OCI-LY7 (cell line): ENCODE measurements around the gene MSRB1. TPM values are rescaled to one million over a fixed set of nuclear protein-coding genes. Genes with fewer than 3 reads are reported as not detected.
A peak's percentile ranks its signal among the peaks of the same experiment; 100 is the strongest.
"Not testable (repeated sequence)": the region's sequence is repeated elsewhere in the genome, so short reads cannot be mapped to it uniquely, and the experiment has no call there.

ENCODE experiments used
- BruUV-seq: library from RNA; stranded (reverse); fragments of 400-500 nt; replicated peaks from 2 replicates; lab custom pipeline; 2021; lab: Mats Ljungman, UMichigan
- CTCF ChIA-PET: fragments of 300-600 bp; sonication (Branson Sonifier 250); formaldehyde crosslinking; loops from one replicate; lab custom pipeline; 2022; ENCODE audit warnings: antibody characterized with exemption; ENCODE audit not compliant: unreplicated experiment; lab: Charles Lee
- POLR2A ChIA-PET: fragments of 300-600 bp; sonication (Branson Sonifier 250); formaldehyde crosslinking; loops from one replicate; lab custom pipeline; 2022; ENCODE audit warnings: antibody characterized with exemption; lab: Charles Lee
- DNase-seq: peaks from one replicate; pipeline ENCODE4 v3.0.0-alpha.2; 2015; ENCODE audit warnings: low spot score
- H2AFZ ChIP-seq: fragments of 200-600 bp; sonication (generic), shearing (Covaris generic); 2 replicates; pipeline ENCODE4 v1.6.1; 2014; ENCODE audit warnings: mild to moderate bottlenecking, antibody characterized with exemption, low read length, moderate library complexity
- H3K27ac ChIP-seq: fragments of 200-600 bp; sonication (generic); 2 replicates; pipeline ENCODE4 v1.5.1; 2014; ENCODE audit warnings: mixed run types, low read depth, mild to moderate bottlenecking, moderate library complexity, low read length, inconsistent platforms; ENCODE audit not compliant: poor library complexity, severe bottlenecking
- H3K36me3 ChIP-seq: fragments of 200-600 bp; sonication (generic); 2 replicates; pipeline ENCODE4 v1.6.1; 2014; ENCODE audit warnings: mild to moderate bottlenecking, antibody characterized with exemption, low read length, moderate library complexity, mixed read lengths; ENCODE audit not compliant: insufficient read depth
- H3K4me1 ChIP-seq: fragments of 200-600 bp; sonication (generic); 2 replicates; pipeline ENCODE4 v1.5.1; 2014; ENCODE audit warnings: mild to moderate bottlenecking, low read length; ENCODE audit not compliant: insufficient read depth, poor library complexity, severe bottlenecking
- H3K4me2 ChIP-seq: fragments of 200-600 bp; sonication (generic); 2 replicates; pipeline ENCODE4 v1.6.1; 2014; ENCODE audit warnings: mild to moderate bottlenecking, low read length
- H3K4me3 ChIP-seq: fragments of 200-600 bp; sonication (generic); 2 replicates; pipeline ENCODE4 v1.5.1; 2014; ENCODE audit warnings: mild to moderate bottlenecking, low read depth, low read length; ENCODE audit not compliant: poor library complexity, severe bottlenecking
- H3K79me2 ChIP-seq: fragments of 200-600 bp; sonication (generic); 2 replicates; pipeline ENCODE4 v1.6.1; 2016; ENCODE audit warnings: low read depth, mild to moderate bottlenecking, low read length, moderate library complexity, mixed read lengths; ENCODE audit not compliant: insufficient read depth
- H3K9me2 ChIP-seq: fragments of 200-600 bp; sonication (generic); 2 replicates; pipeline ENCODE4 v1.6.1; 2016; ENCODE audit warnings: mild to moderate bottlenecking, low read length, mixed read lengths; ENCODE audit not compliant: insufficient read depth
- H3K9me3 ChIP-seq: fragments of 200-600 bp; sonication (generic); 2 replicates; pipeline ENCODE4 v1.6.1; 2014; ENCODE audit warnings: mild to moderate bottlenecking, mixed run types, low read length, mixed read lengths
- H4K20me1 ChIP-seq: fragments of 200-600 bp; sonication (generic); 2 replicates; pipeline ENCODE4 v1.6.1; 2014; ENCODE audit warnings: mild to moderate bottlenecking, antibody characterized with exemption, low read length, moderate library complexity, mixed read lengths; ENCODE audit not compliant: insufficient read depth
- CTCF ChIP-seq: fragments of 200-600 bp; sonication (generic); conservative IDR thresholded peaks from 2 replicates; pipeline ENCODE4 v1.5.1; 2014; ENCODE audit warnings: mild to moderate bottlenecking, antibody characterized with exemption, low read length, moderate library complexity, mixed read lengths
- EZH2phosphoT487 ChIP-seq: fragments of 200-600 bp; sonication (generic); IDR thresholded peaks from 2 replicates; pipeline ENCODE4 v1.6.1; 2018; ENCODE audit warnings: low read depth, borderline replicate concordance, mild to moderate bottlenecking, mixed run types, antibody characterized with exemption, low read length, moderate library complexity, mixed read lengths
- intact Hi-C: fragments of 100-400 bp; cut with micrococcal nuclease; formaldehyde crosslinking; loops from one replicate; pipeline ENCODE4 v1.10.0; 2022; ENCODE audit not compliant: unreplicated experiment
- total RNA-seq, 2 experiments: library from RNA; depleted of rRNA in 1 of 2; stranded (reverse); fragments of >200 nt in 1 of 2; shearing (Covaris generic) in 1 of 2; gene quantifications; 2 replicates each; pipeline ENCODE4 v1.2.3, GENCODE V29; 2014 to 2022

Gene MSRB1
- total RNA-seq, 2 experiments from 2014 or later: 9.0 to 17.6 TPM

GRCh38 chr16:1964506-1965395 is 21.8 kb upstream of the MSRB1 start, which contains the start of gene RPS2:
TSS of gene RPS2 (minus strand) at chr16:1964826. CDS start at chr16:1964625, 201 bp downstream.
- no TSS peak for BruUV-seq
- ChIA-PET CTCF (interaction anchor here (0.6 kb wide), 1 partner anchor 58 kb away, joined by 3 read pairs; no protein-coding TSS in a partner anchor), POLR2A (interaction anchor here (0.6 to 1.6 kb wide), 8 partner anchors 21 to 1384 kb away, joined by 3 to 11 read pairs (median 5); partner anchors contain the start of genes MSRB1, NUBP2, SPSB3 and SYNGR3)
- peak; percentile 99 for DNase-seq
- intact Hi-C loops: loop anchor here (2.0 kb wide), 1 partner anchor 28 kb away; no protein-coding TSS in a partner anchor
- peak within 1 kb of the TSS; percentile 96 for H3K4me2 ChIP-seq
- H3K9me3 ChIP-seq: no peaks in the 10 kb centered on the region
- peak within 1 kb of the TSS; percentile 6; the same call in 1 of the 2 replicates for H2AFZ ChIP-seq
- peak within 1 kb of the TSS; percentile 80 for H3K27ac ChIP-seq
- H3K36me3 ChIP-seq: peaks cover 64% of the 10 kb centered on the region
- peak within 1 kb of the TSS; percentile 82 for H3K4me3 ChIP-seq
- H3K4me1 ChIP-seq: peaks cover 32% of the 10 kb centered on the region
- TF ChIP-seq EZH2phosphoT487 (no peak), CTCF (0 out of 2 replicates have a peak, but pooled peaks have one; percentile 34)
- no peaks in the 10 kb centered on the region for H3K9me2 ChIP-seq
- peaks cover 14% of the 10 kb centered on the region for H4K20me1 ChIP-seq
- H3K79me2 ChIP-seq: peaks cover 56% of the 10 kb centered on the region

- H3K79me2 ChIP-seq: peaks cover 60% of the 10 kb centered on the region
- H2AFZ ChIP-seq: no peak overlapping the region
- H3K36me3 ChIP-seq: peaks cover 64% of the 10 kb centered on the region
- intact Hi-C loops: loop anchor here (2.0 kb wide), 1 partner anchor 29 kb away; no protein-coding TSS in a partner anchor
- peak overlapping the region; percentile 82 for H3K4me3 ChIP-seq
- no peak for TF ChIP-seq EZH2phosphoT487
- TF ChIP-seq CTCF: peak; percentile 46
- peaks cover 14% of the 10 kb centered on the region for H4K20me1 ChIP-seq
- no TSS peak for BruUV-seq
- POLR2A ChIA-PET: interaction anchor here (0.6 to 1.6 kb wide), 10 partner anchors 20 to 1383 kb away, joined by 3 to 11 read pairs (median 4); partner anchors contain the start of genes MSRB1, NUBP2, SPSB3 and SYNGR3
- H3K4me1 ChIP-seq: peaks cover 34% of the 10 kb centered on the region
- peak overlapping the region; percentile 96 for H3K4me2 ChIP-seq
- DNase-seq: peak; percentile 51
- no peaks in the 10 kb centered on the region for H3K9me3 ChIP-seq
- H3K9me2 ChIP-seq: no peaks in the 10 kb centered on the region
- CTCF ChIA-PET: no interaction called here
- peak overlapping the region; percentile 80 for H3K27ac ChIP-seq
Observed at GRCh38 chr16:1963806-1964505, 21.0 kb upstream of the MSRB1 start.

- H3K79me2 ChIP-seq: peaks cover 60% of the 10 kb centered on the region
- DNase-seq, POLR2A ChIA-PET: not testable (repeated sequence)
Observed at GRCh38 chr16:1962161-1963153, 19.5 kb upstream of the MSRB1 start.

More at GRCh38 chr16:1962161-1963153, 19.5 kb upstream of the MSRB1 start:
- H2AFZ ChIP-seq, H3K9me3 ChIP-seq, intact Hi-C loops, H3K9me2 ChIP-seq, CTCF ChIA-PET: not testable (repeated sequence)
- Histone ChIP-seq H3K36me3 (peaks cover 64% of the 10 kb centered on the region), H4K20me1 (peaks cover 14% of the 10 kb centered on the region), H3K4me1 (peaks cover 37% of the 10 kb centered on the region), H3K4me3 (peak overlapping the region; percentile 82), H3K27ac (peak overlapping the region; percentile 80), H3K4me2 (peak overlapping the region; percentile 96)
- TSS peak; percentile 96 for BruUV-seq
